Measurements from ENCODE around the gene SLC10A6. TPM values are rescaled to one million over a fixed set of nuclear protein-coding genes. Genes with fewer than 3 reads are reported as not detected.

Gene SLC10A6
- total and polyA plus RNA-seq, 8 donors: 0.37 to 0.94 (median 0.51) TPM

DNA sequence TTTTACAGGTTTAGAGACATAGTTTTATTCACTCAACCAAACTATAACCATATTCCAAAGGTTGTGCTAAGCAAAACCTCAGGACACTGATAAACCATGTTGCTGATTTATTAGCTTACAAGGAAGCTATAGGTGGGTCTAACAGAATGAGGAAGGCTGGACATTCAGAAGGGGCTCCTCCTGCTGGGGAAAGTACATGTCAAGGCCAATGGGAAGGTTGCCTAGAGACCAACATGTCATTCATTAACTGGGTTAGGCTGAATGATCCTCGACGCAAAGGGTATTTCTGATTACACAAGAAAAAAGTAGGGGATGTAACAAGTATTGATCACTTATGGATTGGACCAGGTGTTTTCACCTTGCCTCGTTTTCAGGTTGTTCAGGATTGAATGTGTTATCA lies 30.3 kb downstream of the SLC10A6 start:
- no peaks in the 10 kb centered on the region for H3K27me3 ChIP-seq
- peaks cover 0 to 14% of the 10 kb centered on the region in 2 donors for H3K9me3 ChIP-seq
- TF ChIP-seq CTCF (IDR thresholded peaks at IDR 0.05): no peak
- no peaks in the 10 kb centered on the region for H3K4me1 ChIP-seq
- H3K4me3 ChIP-seq: no peak overlapping the region
- ATAC-seq (no peak), DNase-seq (no peak)
- no peak overlapping the region for H3K27ac ChIP-seq
- intact Hi-C loops (cut with DNase I): no loop called here
- H3K36me3 ChIP-seq: peaks cover 0 to 21% of the 10 kb centered on the region in 2 donors

GRCh38 chr4:86818211-86818610 lies 31.0 kb downstream of the SLC10A6 start:
- H3K4me3 ChIP-seq: no peak overlapping the region
- H3K27me3 ChIP-seq: no peaks in the 10 kb centered on the region
- H3K9me3 ChIP-seq: peaks cover 0 to 14% of the 10 kb centered on the region in 2 donors
- H3K27ac ChIP-seq: no peak overlapping the region
- H3K4me1 ChIP-seq: no peaks in the 10 kb centered on the region
- intact Hi-C loops (cut with DNase I): no loop called here
- no peak for TF ChIP-seq CTCF (IDR thresholded peaks at IDR 0.05)
- no peak for DNase-seq
- H3K36me3 ChIP-seq: peaks cover 0 to 21% of the 10 kb centered on the region in 2 donors
- ATAC-seq: no peak

DNA sequence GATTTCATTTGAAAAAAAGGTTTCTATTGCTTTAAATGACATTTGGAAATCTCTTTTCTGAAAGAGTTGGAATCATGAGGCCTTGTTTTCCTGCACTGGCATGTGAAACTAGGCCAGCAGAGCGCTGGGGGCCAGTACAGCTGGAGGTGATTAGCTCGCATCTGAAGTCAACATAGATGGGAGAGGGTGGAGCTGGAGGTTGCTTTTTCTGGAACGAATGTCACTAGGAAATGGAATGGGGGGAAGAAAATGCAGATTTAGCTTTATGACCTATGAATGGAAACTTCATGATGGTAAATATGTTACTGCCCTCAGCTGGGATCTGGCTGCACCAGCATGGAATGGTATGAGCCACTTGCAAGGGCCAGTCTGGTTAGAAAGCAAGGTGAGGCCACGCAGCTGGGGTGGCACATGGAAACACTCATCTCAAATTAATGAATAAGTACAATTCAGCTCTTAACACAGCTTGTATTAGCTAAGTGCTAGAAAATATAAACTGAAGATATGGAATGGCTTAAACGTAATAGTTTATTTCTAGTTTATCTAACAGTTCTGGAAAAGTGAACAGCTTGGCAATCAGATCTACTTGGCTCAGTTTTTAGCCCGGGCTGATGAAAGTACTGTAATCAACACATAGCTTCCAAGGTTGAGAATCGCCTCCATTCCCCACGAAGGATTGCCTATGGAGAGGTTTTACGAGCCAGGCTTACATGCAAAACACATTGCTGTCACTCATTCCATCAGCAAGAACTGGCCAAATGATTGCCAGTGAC lies 32.5 kb downstream of the SLC10A6 start:
- Histone ChIP-seq H3K27ac (peak overlapping the region in 1 of 2 donors; percentile 13), H3K4me1 (no peaks in the 10 kb centered on the region)

GRCh38 chr4:86815653-86816052 lies 33.5 kb downstream of the SLC10A6 start:
- H3K4me3 ChIP-seq: no peak overlapping the region
- H3K27ac ChIP-seq: peak overlapping the region in 1 of 2 donors; percentile 13
- intact Hi-C loops (cut with DNase I): no loop called here
- H3K4me1 ChIP-seq: no peaks in the 10 kb centered on the region
- no peak for TF ChIP-seq CTCF (IDR thresholded peaks at IDR 0.05)
- ATAC-seq (no peak), DNase-seq (no peak)
- no peaks in the 10 kb centered on the region for H3K27me3 ChIP-seq
- peaks cover 0 to 14% of the 10 kb centered on the region in 2 donors for H3K9me3 ChIP-seq
- H3K36me3 ChIP-seq: peaks cover 0 to 21% of the 10 kb centered on the region in 2 donors

More for the DNA sequence above, 32.5 kb downstream of the SLC10A6 start:
- H3K4me3 ChIP-seq: no peak overlapping the region
- H3K27me3 ChIP-seq: no peaks in the 10 kb centered on the region
- peak; percentile 25 for ATAC-seq
- H3K36me3 ChIP-seq: peaks cover 0 to 21% of the 10 kb centered on the region in 2 donors
- no peak for TF ChIP-seq CTCF (IDR thresholded peaks at IDR 0.05)
- intact Hi-C loops (cut with DNase I): no loop called here
- peaks cover 0 to 14% of the 10 kb centered on the region in 2 donors for H3K9me3 ChIP-seq
- peak in 2 of 4 donors; percentile 76 to 78 for DNase-seq

DNA sequence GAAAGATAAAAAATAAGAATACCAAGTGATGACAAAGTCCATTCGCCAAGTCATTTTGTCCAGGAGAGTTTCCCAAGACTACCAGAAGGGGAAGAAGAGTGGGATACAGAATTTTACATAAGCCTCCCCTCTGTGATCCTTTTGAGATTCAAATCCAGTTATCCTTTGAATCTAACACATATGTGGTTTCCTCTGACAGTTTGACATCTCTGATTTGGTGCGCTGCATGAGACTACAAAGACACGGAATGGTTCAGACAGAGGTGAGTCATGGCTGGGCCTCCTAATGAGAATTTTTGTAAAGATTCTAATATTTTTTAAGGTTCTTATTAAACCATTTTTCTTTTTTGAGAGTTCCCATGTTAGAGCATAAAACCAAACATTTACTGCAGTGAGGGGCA lies 38.3 kb downstream of the SLC10A6 start:
- intact Hi-C loops (cut with DNase I): no loop called here
- H3K36me3 ChIP-seq: peaks cover 0 to 24% of the 10 kb centered on the region in 2 donors
- DNase-seq: no peak
- peaks cover 0 to 9% of the 10 kb centered on the region in 2 donors for H3K9me3 ChIP-seq
- ATAC-seq: no peak
- H3K4me1 ChIP-seq: no peaks in the 10 kb centered on the region
- TF ChIP-seq CTCF (IDR thresholded peaks at IDR 0.05): no peak
- no peaks in the 10 kb centered on the region for H3K27me3 ChIP-seq
- H3K4me3 ChIP-seq: no peak overlapping the region
- no peak overlapping the region for H3K27ac ChIP-seq
